UCSD-AML1 (cell line): Measurements from ENCODE around the gene AKR1B15.
"Not testable (repeated sequence)": the region's sequence is repeated elsewhere in the genome, so short reads cannot be mapped to it uniquely, and the experiment has no call there.

Experiments used
- DNase-seq: peaks from one replicate; lab custom pipeline; 2025; ENCODE audit not compliant: unreplicated experiment; lab: John Stamatoyannopoulos, UW

Gene AKR1B15

GRCh38 chr7:134532180-134532953, 16.5 kb upstream of the AKR1B15 start:
- DNase-seq, result no peak

- DNase-seq, result no peak
Measured at GRCh38 chr7:134532954-134533218, 16.0 kb upstream of the AKR1B15 start.

- no peak for DNase-seq
Measured at GRCh38 chr7:134533288-134533771, 15.6 kb upstream of the AKR1B15 start.

DNA sequence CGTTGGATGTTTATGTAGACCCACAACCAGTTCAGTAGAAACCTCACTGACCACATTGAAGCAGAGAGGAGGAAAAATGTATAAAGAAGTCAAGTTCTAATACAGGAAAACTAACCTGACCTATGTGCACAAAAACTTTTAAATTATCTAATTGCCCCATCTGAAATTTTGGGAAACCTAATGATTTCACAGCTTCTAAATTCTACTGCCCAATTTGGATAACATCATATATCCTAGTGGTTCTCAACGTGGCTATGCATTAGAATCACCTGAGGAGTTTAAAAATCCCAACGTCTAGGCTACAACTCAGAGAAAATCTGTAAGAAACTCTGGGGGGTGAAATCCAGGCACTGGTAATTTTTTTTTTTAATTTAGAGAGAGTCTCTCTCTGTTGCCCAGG, 14.3 kb upstream of the AKR1B15 start:
- no peak for DNase-seq

DNA sequence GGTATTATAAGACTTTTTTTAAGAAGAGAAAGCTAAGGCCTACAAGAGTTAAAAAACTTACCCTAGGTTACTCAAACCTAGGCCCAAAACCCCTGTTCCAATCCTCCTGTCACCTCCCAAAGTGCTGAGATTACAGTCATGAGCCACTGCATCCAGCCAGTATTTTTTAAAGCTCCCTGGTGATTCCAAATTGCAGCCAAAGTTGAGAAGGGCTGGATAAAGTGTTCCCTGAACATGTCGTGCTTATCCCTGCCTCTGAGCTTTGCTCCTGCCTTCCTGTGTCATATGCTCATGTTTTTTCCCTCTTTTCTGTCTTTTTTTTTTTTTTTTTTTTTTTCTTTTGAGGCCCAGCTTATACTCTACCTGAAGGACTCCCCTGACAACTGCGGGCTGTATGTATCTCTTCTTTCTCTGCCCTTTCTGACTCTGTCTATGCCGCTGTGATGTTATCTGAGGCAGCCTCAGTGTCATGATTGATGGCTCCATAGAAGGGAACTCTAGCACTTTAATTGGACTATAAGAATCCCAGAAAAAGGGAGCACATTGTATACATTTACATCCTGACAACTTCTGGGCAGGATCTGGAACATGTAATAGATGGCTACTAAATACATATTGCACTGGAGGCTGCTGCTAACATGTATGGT, 13.5 kb upstream of the AKR1B15 start:
- DNase-seq, result no peak

GRCh38 chr7:134535919-134536299, 13.0 kb upstream of the AKR1B15 start:
- DNase-seq, result no peak

GRCh38 chr7:134536558-134536957, 12.4 kb upstream of the AKR1B15 start:
- not testable (repeated sequence) for DNase-seq

DNA sequence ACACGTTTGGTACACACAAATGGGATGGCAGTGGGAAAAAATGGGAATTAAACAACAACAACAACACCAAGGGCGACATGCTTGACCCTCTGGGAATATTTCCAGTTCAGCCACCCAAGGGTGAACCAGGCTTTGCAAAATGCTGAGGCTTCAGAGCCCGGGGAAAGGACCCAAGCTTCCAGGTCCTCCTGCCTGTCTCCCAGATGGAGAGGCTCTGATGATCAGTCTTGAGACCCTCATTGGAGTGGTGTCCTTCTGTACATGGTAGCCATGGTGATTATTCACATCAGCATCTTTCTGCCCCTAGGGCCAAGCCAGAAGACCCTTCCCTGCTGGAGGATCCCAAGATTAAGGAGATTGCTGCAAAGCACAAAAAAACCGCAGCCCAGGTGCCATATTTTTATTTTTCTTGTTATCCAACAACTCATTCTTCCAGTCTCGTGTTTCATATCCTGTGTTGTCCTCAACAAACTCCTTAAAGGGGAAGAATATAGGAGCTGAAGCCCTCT, 11.6 kb upstream of the AKR1B15 start:
- not testable (repeated sequence) for DNase-seq

DNA sequence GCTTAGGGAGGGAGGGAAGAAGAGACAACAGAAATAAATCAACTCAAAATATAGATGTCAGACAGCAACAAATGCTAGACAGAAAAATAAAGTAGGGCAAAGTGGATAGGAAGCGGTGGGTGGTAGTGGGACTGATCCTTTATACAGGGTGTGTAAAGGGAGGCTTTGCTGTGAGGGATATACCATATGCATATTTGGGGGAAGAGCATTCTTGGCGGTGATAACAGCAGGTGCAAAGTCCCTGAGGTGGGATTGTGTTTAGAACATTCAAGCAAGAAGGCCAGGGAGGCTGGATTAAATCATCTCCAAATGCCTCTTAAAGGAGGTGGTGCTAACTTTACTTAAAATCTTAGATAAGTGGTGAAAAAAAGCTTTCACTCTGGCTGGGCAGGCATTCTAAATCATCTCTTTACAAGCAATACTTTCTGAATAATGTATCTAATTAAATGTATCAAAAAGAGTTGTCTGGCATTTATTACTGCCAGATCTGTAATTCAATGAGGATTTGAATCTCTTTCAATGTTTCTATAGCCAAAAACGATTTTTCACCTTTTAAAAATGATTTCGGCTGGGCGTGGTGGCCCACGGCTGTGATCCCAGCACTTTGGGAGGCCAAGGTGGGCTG, 9.4 kb upstream of the AKR1B15 start:
- DNase-seq, result no peak

DNA sequence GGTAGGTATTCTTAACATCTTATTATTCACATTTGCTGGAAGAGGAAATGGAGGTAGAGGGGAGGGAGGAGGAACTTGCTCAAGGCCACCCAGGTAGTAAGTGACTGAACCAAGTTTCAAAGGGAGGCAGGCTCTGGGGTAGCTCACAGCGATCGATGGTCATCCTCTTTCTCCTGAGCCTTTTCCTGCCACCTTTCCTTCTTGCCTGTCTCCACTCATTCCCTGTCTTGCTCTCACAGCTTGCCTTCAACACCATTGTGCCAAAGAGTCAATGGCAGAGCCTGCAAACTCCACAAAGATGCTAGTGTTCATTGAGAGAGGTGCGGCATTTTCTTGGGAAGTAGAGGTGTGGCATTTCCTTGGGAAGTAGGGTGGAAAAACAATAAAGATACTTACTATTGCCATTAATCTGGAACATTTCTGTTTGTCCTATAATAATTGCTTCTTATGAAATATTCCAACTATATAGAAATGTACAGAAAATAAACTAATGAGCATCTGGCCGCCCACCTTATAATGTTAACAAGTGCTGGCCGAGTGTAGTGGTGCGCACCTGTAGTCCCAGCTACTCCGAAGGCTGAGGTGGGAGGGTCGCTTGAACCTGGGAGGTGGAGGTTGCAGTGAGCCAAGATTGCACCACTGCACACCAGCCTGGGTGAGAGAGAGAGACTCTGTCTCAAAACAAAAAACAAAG, 7.3 kb upstream of the AKR1B15 start:
- DNase-seq, result not testable (repeated sequence)

DNA sequence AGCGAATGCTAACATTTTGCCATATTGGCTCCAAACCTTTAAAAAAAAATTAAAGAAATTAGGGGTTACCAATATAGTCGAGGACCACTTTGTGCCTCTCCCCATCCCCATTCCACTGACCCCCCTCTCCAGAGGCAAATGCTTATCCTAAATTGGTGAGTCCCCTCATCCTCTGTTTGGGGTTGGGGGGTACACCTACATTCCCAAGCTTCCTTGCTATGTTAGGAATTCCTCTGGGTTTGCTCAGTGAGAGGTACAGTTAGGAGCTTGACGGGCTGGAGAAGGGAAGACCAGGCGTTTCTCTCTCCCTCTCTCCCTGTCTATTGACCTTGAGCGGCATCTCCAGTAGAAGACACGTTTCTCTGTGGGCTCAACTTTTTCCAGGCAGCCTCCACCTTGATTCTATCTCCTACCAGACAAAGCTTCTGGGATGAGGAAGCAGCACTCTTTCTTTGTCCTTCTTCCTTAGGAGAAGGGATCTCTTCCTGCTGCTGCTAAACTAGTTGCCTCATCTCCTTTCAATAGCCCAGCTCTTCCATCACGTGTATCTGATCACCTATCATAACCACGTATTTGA, 6.6 kb upstream of the AKR1B15 start:
- DNase-seq, result no peak

GRCh38 chr7:134545380-134545779, 3.5 kb upstream of the AKR1B15 start:
- DNase-seq, result no peak

DNA sequence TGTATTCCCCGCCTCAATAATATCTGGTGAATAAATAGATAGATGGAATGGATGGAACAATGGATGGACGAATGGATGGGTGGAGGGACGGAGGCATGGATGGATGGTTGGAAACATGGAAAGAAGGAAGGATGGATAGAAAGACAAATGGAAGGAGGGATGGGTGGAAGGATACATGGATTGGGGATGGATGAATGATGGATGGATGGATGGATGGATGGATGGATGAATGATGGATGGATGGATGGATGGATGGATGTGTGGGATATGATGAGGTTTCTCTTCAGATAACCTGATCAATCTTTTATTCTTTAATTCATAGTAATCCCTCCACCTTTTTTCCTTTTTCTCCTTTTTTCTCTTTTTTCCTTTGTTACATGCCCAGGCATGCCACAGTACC, 3.0 kb upstream of the AKR1B15 start:
- DNase-seq, result no peak

DNA sequence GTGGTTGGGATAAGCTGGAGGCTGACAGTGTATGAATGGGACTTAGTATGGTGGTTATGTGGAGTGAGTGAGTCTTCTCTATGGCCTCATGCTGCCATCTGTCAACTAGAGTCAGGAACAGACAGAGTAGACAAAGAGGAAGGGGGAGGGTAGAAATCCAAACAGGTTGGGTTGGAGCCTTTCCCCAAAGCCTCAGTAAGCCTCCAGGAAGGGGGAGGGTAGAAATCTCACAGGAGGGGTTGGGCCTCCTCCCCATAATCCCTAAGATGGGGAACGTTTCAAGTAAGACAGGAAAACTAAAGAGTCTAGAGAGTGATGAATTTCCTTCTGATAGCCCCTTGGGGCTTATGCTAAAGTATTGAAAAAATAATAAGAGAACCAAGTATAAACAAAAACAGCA, 2.0 kb upstream of the AKR1B15 start:
- DNase-seq, result no peak

DNA sequence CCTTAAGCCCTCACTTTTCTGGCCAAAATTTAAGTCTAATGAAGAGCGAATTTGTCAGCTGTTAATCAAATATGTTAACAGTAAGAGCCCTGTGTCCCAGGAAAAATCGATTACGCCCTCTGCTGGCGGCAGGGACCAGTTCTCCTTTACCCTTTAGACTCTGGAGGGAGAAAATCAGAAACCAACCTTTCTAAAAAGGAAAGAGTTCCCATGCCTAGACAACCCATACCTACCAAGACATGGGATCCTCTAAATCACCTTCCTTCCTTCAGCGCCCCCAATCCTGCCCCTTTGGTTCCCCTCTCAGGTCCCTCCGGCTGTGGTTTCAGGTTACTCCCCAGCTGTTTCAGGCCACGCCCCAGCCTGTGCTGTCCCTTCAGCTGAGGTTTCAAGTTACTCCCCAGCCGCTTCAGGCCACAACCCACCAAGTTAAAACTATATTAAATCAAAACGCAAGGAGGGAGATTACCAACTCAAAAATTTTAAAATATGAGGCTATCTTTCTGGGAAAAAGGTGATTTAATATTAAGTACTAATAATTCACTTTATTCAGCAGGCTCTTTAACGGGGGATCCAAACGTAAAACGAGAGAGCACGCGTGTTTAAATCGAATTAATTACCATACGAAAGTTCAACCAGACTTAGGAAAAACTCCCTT, 1.4 kb upstream of the AKR1B15 start:
- DNase-seq, result peak; percentile 16

GRCh38 chr7:134549366-134549765, 456 bp downstream of the AKR1B15 start:
- DNase-seq, result no peak

DNA sequence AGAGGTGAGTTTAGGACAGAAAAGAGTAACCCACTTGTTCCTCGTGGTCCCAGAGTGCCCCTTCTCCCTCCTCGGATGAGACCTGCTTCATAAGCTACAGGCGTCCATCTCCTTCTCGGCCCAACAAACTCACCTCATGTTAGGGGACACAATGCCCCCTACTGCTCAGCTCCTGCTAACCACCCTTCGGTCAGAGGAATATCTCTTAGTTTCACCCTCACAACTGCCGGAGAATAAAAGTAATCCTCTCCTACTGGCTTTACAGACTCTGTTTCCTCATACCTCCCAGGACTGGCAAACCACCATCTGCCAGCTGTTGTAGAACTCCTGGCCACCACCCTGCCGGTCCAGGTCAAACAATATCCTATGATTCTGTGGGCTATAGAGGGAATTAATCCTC, 3.2 kb downstream of the AKR1B15 start:
- no peak for DNase-seq

DNA sequence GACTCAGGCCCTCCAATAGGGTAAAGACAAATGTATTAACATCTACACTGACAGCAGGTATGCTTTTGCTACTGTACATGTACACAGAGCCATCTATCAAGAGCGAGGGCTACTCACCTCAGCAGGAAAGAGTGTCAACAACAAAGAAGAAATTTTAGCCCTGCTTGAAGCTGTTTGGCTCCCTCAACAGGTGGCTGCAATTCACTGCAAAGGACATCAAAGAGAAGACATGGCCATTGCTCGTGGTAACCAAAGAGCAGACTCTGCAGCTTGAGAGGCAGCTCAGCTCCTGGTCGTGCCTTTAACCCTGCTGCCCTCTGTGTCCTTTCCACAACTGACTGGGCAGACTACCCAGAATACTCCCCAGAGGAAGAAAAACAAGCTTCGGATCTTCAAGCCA, 5.1 kb downstream of the AKR1B15 start:
- DNase-seq, result no peak

DNA sequence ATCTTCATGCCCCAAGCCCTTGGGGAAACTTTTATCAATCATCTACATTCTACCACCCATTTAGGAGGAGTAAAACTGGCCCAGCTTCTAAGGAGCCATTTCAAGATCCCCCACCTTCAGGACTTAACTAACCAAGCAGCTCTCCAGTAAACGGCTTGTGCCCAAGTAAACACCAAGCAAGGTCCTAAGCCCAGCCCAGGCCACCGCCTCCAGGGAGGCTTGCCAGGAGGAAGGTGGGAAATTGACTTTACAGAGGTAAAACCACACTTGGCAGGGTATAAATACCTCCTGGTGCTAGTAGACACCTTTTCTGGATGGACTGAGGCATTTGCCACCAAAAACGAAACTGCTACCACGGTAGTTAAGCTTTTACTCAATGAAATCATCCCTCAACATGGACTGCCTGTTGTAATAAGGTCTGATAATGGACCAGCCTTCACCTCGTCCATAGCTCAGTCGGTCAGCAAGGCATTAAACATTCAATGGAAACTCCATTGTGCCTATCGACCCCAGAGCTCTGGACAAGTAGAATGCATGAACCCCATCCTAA, 5.6 kb downstream of the AKR1B15 start:
- DNase-seq, result no peak

- DNase-seq, result no peak
Measured at GRCh38 chr7:134557391-134557790, 8.5 kb downstream of the AKR1B15 start.
